Heart right ventricle (tissue), 16 donors: ENCODE results near the gene FGGY. TPM values are rescaled to one million over a fixed set of nuclear protein-coding genes. Genes with fewer than 3 reads are reported as not detected.

ENCODE experiments used
- ATAC-seq, 8 donors: fragments of 200-7000 bp; cut with Tn5 transposase; one replicate each; pipeline ENCODE4 v1.9.1; 2020; ENCODE audit warnings: mild to moderate bottlenecking in 8 of 8, moderate library complexity in 8 of 8, moderate number of reproducible peaks in 1 of 8
- DNase-seq, 2 donors: peaks; one replicate each; pipeline ENCODE4 v3.0.0-alpha.2; 2020
- H3K27ac ChIP-seq, 10 donors: fragments of 200-600 bp; sonication (generic) in 2 of 10; one replicate each; pipeline versions ENCODE4 v1.5.0 to v1.8.0; 2020 to 2022; ENCODE audit warnings: mild to moderate bottlenecking in 3 of 10
- H3K27me3 ChIP-seq, 7 donors: fragments of 200-600 bp; one replicate each; pipeline ENCODE4 v1.8.0; 2021 to 2022; ENCODE audit warnings: mild to moderate bottlenecking in 2 of 7
- H3K36me3 ChIP-seq, 9 donors: fragments of 200-600 bp; sonication (generic) in 1 of 9; one replicate each; pipeline versions ENCODE4 v1.5.0 to v1.8.0; 2020 to 2022; ENCODE audit warnings: mild to moderate bottlenecking in 2 of 9
- H3K4me1 ChIP-seq, 9 donors: fragments of 200-600 bp; sonication (generic) in 1 of 9; one replicate each; pipeline versions ENCODE4 v1.5.0 to v1.8.0; 2020 to 2022; ENCODE audit warnings: mild to moderate bottlenecking in 4 of 9
- H3K4me3 ChIP-seq, 10 donors: fragments of 200-600 bp; sonication (generic) in 2 of 10; one replicate each; pipeline versions ENCODE4 v1.5.0 to v1.8.0; 2020 to 2022; ENCODE audit warnings: mild to moderate bottlenecking in 7 of 10, moderate library complexity in 2 of 10
- H3K9me3 ChIP-seq, 11 donors: fragments of 200-600 bp in 10 of 11; sonication (generic) in 2 of 11; one replicate each; pipeline versions ENCODE4 v1.5.0 to v1.8.0; 2013 to 2022; ENCODE audit warnings: mild to moderate bottlenecking in 2 of 11, control low read depth in 1 of 11, moderate library complexity in 1 of 11
- WGBS, 2 donors: extraction: QIAGEN DNeasy Blood & Tissue Kit; methylation state at CpG; one replicate each; pipeline ENCODE4 v1.1.7; 2013; ENCODE audit warnings: inconsistent platforms in 1 of 2; 5-methylcytosine and 5-hydroxymethylcytosine counted together
- intact Hi-C, 10 donors: fragments of 100-400 bp; cut with DNase I; formaldehyde crosslinking; loops; one replicate each; pipeline versions ENCODE4 v1.11.1 to v1.14.2; 2022
- polyA plus RNA-seq, 2 donors: library from polyadenylated mRNA; stranded (reverse); fragments of 200-250 nt; gene quantifications; one replicate each; pipeline ENCODE4 v1.2.3, GENCODE V29; 2013
- total RNA-seq, 10 donors: library from RNA; stranded (reverse); fragmentation: NEBNext Ultra II Directional in 3 of 10; extraction: Animal tissue kit (Norgen Biotek cat#: 25700) in 3 of 10; gene quantifications; one replicate each; pipeline versions ENCODE4 v1.2.1 to v1.2.4, GENCODE V29; 2021 to 2023
- TF ChIP-seq, protein P1 (sequence below), 9 donors: fragments of 200-600 bp; sonication (generic) in 2 of 9; IDR thresholded peaks; one replicate each; pipeline versions ENCODE4 v1.5.0 to v1.8.0; 2021 to 2022; ENCODE audit warnings: antibody characterized with exemption in 9 of 9, mild to moderate bottlenecking in 5 of 9, moderate library complexity in 1 of 9
- donor health status: Arrhythmogenic right ventricular cardiomyopathy.
- donor health status: ischemic (EF 13 %, LVEDD 7.1; RV severe dilation, severe dysfunction).
- donor health status: healthy with polysubstance abuse.
- donor health status: DM: no; HTN: yes; CAD: no.
- donor health status: DM: no; HTN: no; CAD: no.
- donor health status: ischemic (EF 25% LVEDD 6.9; RV normal size, moderate dysfunction).
- donor health status: ischemic (EF 25% LVEDD 5.7; RV mildly dilated, moderate dysfunction).
- donor health status: healthy.
- donor health status: DM: yes; HTN: yes; CAD: no.
- donor health status: Ischemic cardiomyopathy.
- donor health status: ischemic (EF 35%, LVEDD 5.7; RV mildly dilated, moderate dysfunction).
- donor health status: nonischemic (EF 11% LVEDD 7.7; RV severe dilation, severe dysfunction).
- donor health status: DM: yes; HTN: yes; CAD: no.
- donor health status: PGD.
- donor health status: ischemic (EF 29% LVEDD 5.4; RV normal size, mild dysfunction).
- donor health status: nonischemic (EF 23%, LVEDD 6.1; RV moderate dilation, normal function).

Gene FGGY
- total and polyA plus RNA-seq, 12 donors = 3.1 to 51.8 (median 34.7) TPM

DNA sequence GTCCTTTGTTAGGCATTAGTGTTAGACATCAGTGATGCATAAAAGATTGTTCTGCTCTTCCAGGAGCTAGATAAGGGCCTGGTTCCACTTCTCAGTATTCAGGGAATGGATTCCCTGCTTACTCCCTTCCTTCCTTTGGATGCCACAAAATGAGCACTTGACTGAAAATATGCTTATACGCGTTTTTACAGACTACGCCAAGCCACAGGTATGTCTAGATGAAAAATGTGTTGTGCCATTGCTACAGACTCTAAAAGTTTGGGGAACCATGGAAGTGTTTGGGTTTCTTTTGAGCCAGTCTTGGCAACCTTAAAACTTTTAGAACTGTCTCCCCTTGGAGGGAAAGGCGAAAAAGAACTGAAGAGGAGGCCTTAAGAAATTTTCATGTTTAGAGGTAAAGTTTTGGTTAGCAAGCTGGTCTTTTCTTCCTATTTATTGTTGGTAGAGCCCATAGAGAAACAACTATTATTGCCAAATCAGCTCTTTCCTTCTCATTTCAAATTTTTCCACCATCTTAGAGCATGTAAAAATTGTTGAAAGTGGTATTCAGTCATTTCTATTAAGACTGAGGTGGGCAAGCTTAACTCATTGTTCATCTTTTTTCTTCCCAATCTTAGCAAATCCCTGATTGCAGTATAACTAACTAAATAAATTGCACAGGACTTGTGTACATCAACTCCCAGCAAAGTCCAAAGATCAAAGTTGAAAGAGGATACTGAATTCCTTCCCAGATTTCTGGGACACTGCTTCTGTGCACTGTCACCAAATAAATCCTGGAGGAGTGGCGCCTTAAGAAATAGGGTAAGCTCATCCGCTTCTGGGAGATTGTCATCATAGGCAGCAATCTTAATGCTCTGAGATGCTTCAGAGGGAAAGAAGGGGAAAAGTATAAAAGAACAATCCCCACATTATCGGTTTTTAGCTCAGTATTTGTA lies 18.9 kb downstream of the FGGY start:
- TF ChIP-seq, protein P1, sequence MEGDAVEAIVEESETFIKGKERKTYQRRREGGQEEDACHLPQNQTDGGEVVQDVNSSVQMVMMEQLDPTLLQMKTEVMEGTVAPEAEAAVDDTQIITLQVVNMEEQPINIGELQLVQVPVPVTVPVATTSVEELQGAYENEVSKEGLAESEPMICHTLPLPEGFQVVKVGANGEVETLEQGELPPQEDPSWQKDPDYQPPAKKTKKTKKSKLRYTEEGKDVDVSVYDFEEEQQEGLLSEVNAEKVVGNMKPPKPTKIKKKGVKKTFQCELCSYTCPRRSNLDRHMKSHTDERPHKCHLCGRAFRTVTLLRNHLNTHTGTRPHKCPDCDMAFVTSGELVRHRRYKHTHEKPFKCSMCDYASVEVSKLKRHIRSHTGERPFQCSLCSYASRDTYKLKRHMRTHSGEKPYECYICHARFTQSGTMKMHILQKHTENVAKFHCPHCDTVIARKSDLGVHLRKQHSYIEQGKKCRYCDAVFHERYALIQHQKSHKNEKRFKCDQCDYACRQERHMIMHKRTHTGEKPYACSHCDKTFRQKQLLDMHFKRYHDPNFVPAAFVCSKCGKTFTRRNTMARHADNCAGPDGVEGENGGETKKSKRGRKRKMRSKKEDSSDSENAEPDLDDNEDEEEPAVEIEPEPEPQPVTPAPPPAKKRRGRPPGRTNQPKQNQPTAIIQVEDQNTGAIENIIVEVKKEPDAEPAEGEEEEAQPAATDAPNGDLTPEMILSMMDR (IDR thresholded peaks at IDR 0.05) = no peak
- no peaks in the 10 kb centered on the region for H3K27me3 ChIP-seq
- H3K9me3 ChIP-seq = no peaks in the 10 kb centered on the region
- 84 to 87% methylated on average over 7 of the region's 7 CpGs for WGBS, 2 donors
- no peaks in the 10 kb centered on the region for H3K36me3 ChIP-seq
- H3K4me1 ChIP-seq = peaks cover 0 to 28% (median 8%) of the 10 kb centered on the region in 9 donors
- ATAC-seq = no peak
- H3K27ac ChIP-seq = peak overlapping the region in 4 of 10 donors; percentile 17 to 65 (median 46)
- intact Hi-C loops = loop anchor here in 1 of 10 donors (10.0 kb wide), 1 partner anchor 379 kb away; no protein-coding TSS in a partner anchor
- no peak for DNase-seq
- H3K4me3 ChIP-seq = peak overlapping the region in 1 of 10 donors; percentile 11

GRCh38 chr1:59316497-59317128 lies 19.7 kb downstream of the FGGY start:
- H3K4me1 ChIP-seq = peaks cover 0 to 28% (median 8%) of the 10 kb centered on the region in 9 donors
- no peaks in the 10 kb centered on the region for H3K36me3 ChIP-seq
- DNase-seq (no peak), ATAC-seq (peak in 6 of 8 donors; percentile 19 to 55 (median 40))
- H3K27me3 ChIP-seq = no peaks in the 10 kb centered on the region
- peak overlapping the region in 8 of 10 donors; percentile 15 to 67 (median 41) for H3K27ac ChIP-seq
- WGBS, 2 donors = 59 to 70% methylated on average over 6 of the region's 6 CpGs
- intact Hi-C loops = loop anchor here in 1 of 10 donors (10.0 kb wide), 1 partner anchor 378 kb away; no protein-coding TSS in a partner anchor
- no peaks in the 10 kb centered on the region for H3K9me3 ChIP-seq
- TF ChIP-seq, protein P1 (IDR thresholded peaks at IDR 0.05) = no peak
- peak overlapping the region in 6 of 10 donors; percentile 3 to 26 (median 9) for H3K4me3 ChIP-seq

DNA sequence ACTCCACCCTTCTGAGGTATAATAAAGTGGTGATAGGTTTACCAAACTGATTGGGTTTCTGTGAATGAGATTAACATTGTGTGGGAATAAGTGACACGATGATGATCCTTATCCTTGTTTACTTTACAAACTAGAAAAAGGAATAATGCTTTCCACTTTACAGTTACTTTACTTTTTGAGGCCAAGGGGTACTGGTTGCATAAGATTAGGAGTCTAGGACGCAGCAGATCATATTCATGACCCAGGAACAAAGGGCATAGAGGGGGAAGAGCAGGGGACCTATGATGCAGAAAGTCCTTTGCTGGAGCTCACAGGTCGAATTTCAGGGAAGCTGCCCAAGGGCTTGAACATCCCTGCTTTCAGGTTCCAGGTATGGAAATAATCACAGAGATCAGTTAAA lies 20.4 kb downstream of the FGGY start:
- DNase-seq (no peak), ATAC-seq (no peak)
- no peaks in the 10 kb centered on the region for H3K27me3 ChIP-seq
- H3K27ac ChIP-seq = peak overlapping the region in 7 of 10 donors; percentile 15 to 67 (median 35)
- peaks cover 0 to 28% (median 8%) of the 10 kb centered on the region in 9 donors for H3K4me1 ChIP-seq
- no peaks in the 10 kb centered on the region for H3K36me3 ChIP-seq
- peak overlapping the region in 1 of 10 donors; percentile 7 for H3K4me3 ChIP-seq
- 85 to 92% methylated on average over 3 of the region's 3 CpGs for WGBS, 2 donors
- intact Hi-C loops = loop anchor here in 1 of 10 donors (10.0 kb wide), 1 partner anchor 377 kb away; no protein-coding TSS in a partner anchor
- no peaks in the 10 kb centered on the region for H3K9me3 ChIP-seq
- TF ChIP-seq, protein P1 (IDR thresholded peaks at IDR 0.05) = no peak

DNA sequence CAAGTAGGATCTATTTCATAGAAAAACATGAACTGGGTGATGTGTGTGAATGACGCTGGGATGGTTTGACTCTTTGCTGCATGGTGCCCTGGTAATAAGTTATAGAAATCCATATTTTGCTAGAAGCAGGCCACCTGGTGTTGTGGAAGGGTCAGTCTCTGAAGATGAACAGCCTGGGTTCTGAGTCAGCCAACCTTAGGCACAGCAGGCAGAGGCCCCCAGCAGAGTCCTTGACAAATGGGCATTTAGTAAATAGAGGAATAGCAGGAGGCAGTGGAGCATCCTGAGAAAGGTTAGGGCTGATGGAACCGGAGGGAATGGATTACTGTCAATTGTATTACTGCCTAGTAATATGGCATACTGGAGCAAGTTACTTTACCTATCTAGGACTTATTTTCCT lies 20.9 kb downstream of the FGGY start:
- TF ChIP-seq, protein P1 (IDR thresholded peaks at IDR 0.05) = no peak
- no peak for ATAC-seq

More for the DNA sequence above, 20.9 kb downstream of the FGGY start:
- H3K36me3 ChIP-seq = no peaks in the 10 kb centered on the region
- H3K4me1 ChIP-seq = peaks cover 0 to 28% (median 8%) of the 10 kb centered on the region in 9 donors
- intact Hi-C loops = loop anchor here in 1 of 10 donors (10.0 kb wide), 1 partner anchor 377 kb away; no protein-coding TSS in a partner anchor
- no peaks in the 10 kb centered on the region for H3K9me3 ChIP-seq
- peak overlapping the region in 1 of 10 donors; percentile 47 for H3K27ac ChIP-seq
- H3K4me3 ChIP-seq = no peak overlapping the region
- DNase-seq = no peak
- 94 to 97% methylated on average over 2 of the region's 2 CpGs for WGBS, 2 donors
- H3K27me3 ChIP-seq = no peaks in the 10 kb centered on the region
